HepG2 (cell line): Measurements from ENCODE around the gene UTS2R. TPM values are rescaled to one million over a fixed set of nuclear protein-coding genes. Genes with fewer than 3 reads are reported as not detected.

Experiments
- AGO1 ChIP-seq: fragments of 200-400 bp; formaldehyde crosslinking; IDR thresholded peaks from 2 replicates; pipeline ENCODE4 v1.6.1; 2017; ENCODE audit warnings: mild to moderate bottlenecking, low read depth, low read length, moderate library complexity; ENCODE audit not compliant: poor library complexity, severe bottlenecking
- GABPA ChIP-seq, 2 experiments: IDR thresholded peaks; 2 replicates each; pipeline ENCODE4 v1.6.1; 2011 to 2016; ENCODE audit warnings: low read depth in 2 of 2, low read length in 1 of 2, missing biosample characterization in 1 of 2, missing genetic modification characterization in 1 of 2
- GATAD1 ChIP-seq: IDR thresholded peaks from 2 replicates; pipeline ENCODE4 v1.6.1; 2016; ENCODE audit warnings: missing genetic modification reagents, missing compliant biosample characterization
- KDM3A ChIP-seq: IDR thresholded peaks from 2 replicates; pipeline ENCODE4 v1.6.1; 2018; ENCODE audit warnings: low read depth, missing compliant biosample characterization
- KLF12 ChIP-seq: sonication (generic); formaldehyde crosslinking; IDR thresholded peaks from 2 replicates; pipeline ENCODE4 v1.4.0; 2020; ENCODE audit warnings: missing genetic modification reagents, borderline replicate concordance
- MEF2D ChIP-seq: sonication (generic); formaldehyde crosslinking; IDR thresholded peaks from 2 replicates; pipeline ENCODE4 v1.5.1; 2020; ENCODE audit warnings: mild to moderate bottlenecking, missing genetic modification reagents
- MIER2 ChIP-seq: IDR thresholded peaks from 2 replicates; pipeline ENCODE4 v1.6.1; 2016; ENCODE audit warnings: missing biosample characterization, missing genetic modification reagents
- NFATC3 ChIP-seq: sonication (generic); formaldehyde crosslinking; IDR thresholded peaks from 2 replicates; pipeline ENCODE4 v1.5.1; 2020; ENCODE audit warnings: mild to moderate bottlenecking, missing genetic modification reagents
- ONECUT2 ChIP-seq: sonication (generic); formaldehyde crosslinking; IDR thresholded peaks from 2 replicates; pipeline ENCODE4 v1.4.0; 2020; ENCODE audit warnings: missing genetic modification reagents
- REL ChIP-seq: sonication (generic); formaldehyde crosslinking; conservative IDR thresholded peaks from 2 replicates; pipeline ENCODE4 v1.8.0; 2022; ENCODE audit warnings: mild to moderate bottlenecking, missing genetic modification reagents, moderate library complexity
- STAT5B ChIP-seq: sonication (generic); formaldehyde crosslinking; IDR thresholded peaks from 2 replicates; pipeline ENCODE4 v1.4.0; 2020; ENCODE audit warnings: missing genetic modification reagents
- XBP1 ChIP-seq: sonication (generic); formaldehyde crosslinking; IDR thresholded peaks from 2 replicates; pipeline ENCODE4 v1.5.0; 2020; ENCODE audit warnings: missing genetic modification reagents
- ZBTB43 ChIP-seq: sonication (generic); formaldehyde crosslinking; conservative IDR thresholded peaks from 2 replicates; pipeline ENCODE4 v1.4.0; 2020; ENCODE audit warnings: missing genetic modification reagents
- ZFP36L2 ChIP-seq: sonication (generic); formaldehyde crosslinking; IDR thresholded peaks from 2 replicates; pipeline ENCODE4 v1.4.0; 2020; ENCODE audit warnings: missing genetic modification reagents
- ZNF616 ChIP-seq: sonication (generic); formaldehyde crosslinking; IDR thresholded peaks from 2 replicates; pipeline ENCODE4 v1.5.0; 2020; ENCODE audit warnings: low read depth, mild to moderate bottlenecking, missing genetic modification reagents
- ZNF629 ChIP-seq: sonication (generic); formaldehyde crosslinking; conservative IDR thresholded peaks from 2 replicates; pipeline ENCODE4 v1.5.0; 2020; ENCODE audit warnings: missing genetic modification reagents
- ZNF776 ChIP-seq: sonication (generic); formaldehyde crosslinking; IDR thresholded peaks from 2 replicates; pipeline ENCODE4 v1.4.0; 2020; ENCODE audit warnings: mild to moderate bottlenecking, missing genetic modification reagents
- ZNF878 ChIP-seq: sonication (generic); formaldehyde crosslinking; IDR thresholded peaks from 2 replicates; pipeline ENCODE4 v1.8.1; 2023; ENCODE audit warnings: mild to moderate bottlenecking, missing genetic modification reagents, moderate library complexity
- polyA plus RNA-seq, 8 experiments: library from polyadenylated mRNA; depleted of rRNA in 3 of 8; stranded (reverse) in 7 of 8; unstranded in 1 of 8; fragments of >200 nt; fragmentation: Illumina TruSeq in 4 of 8; extraction: Trizol in 4 of 8; gene quantifications; 2 replicates each; pipeline versions ENCODE4 v1.2.1 to v1.2.3, GENCODE V29; 2011 to 2016; ENCODE audit warnings: low read depth in 4 of 8, missing spikeins in 1 of 8, mixed read lengths in 1 of 8; ENCODE audit not compliant: insufficient read depth in 1 of 8
- total RNA-seq, 5 experiments: library from RNA; depleted of rRNA; stranded (reverse); fragments of >200 nt; fragmentation: Illumina TruSeq; extraction: Trizol; gene quantifications; 2 replicates each; pipeline ENCODE4 v1.2.3, GENCODE V29; 2016; ENCODE audit warnings: low read depth in 1 of 5
- TF ChIP-seq, protein P1 (sequence below): sonication (generic); formaldehyde crosslinking; IDR thresholded peaks from 2 replicates; pipeline ENCODE4 v1.9.0; 2021; ENCODE audit warnings: mild to moderate bottlenecking, missing genetic modification reagents
- TF ChIP-seq, protein P2 (sequence below): sonication (generic); formaldehyde crosslinking; IDR thresholded peaks from 2 replicates; pipeline ENCODE4 v1.5.0; 2020; ENCODE audit warnings: missing genetic modification reagents

Gene UTS2R
- total and polyA plus RNA-seq, 2 of the 13 experiments (the other 11 are each of a cell fraction or from before 2014, with no cell fraction given) = 0.13 to 0.15 TPM

- peak; percentile 97 for TF ChIP-seq KLF12 (CRISPR knock-in tag)
- TF ChIP-seq, protein P1, sequence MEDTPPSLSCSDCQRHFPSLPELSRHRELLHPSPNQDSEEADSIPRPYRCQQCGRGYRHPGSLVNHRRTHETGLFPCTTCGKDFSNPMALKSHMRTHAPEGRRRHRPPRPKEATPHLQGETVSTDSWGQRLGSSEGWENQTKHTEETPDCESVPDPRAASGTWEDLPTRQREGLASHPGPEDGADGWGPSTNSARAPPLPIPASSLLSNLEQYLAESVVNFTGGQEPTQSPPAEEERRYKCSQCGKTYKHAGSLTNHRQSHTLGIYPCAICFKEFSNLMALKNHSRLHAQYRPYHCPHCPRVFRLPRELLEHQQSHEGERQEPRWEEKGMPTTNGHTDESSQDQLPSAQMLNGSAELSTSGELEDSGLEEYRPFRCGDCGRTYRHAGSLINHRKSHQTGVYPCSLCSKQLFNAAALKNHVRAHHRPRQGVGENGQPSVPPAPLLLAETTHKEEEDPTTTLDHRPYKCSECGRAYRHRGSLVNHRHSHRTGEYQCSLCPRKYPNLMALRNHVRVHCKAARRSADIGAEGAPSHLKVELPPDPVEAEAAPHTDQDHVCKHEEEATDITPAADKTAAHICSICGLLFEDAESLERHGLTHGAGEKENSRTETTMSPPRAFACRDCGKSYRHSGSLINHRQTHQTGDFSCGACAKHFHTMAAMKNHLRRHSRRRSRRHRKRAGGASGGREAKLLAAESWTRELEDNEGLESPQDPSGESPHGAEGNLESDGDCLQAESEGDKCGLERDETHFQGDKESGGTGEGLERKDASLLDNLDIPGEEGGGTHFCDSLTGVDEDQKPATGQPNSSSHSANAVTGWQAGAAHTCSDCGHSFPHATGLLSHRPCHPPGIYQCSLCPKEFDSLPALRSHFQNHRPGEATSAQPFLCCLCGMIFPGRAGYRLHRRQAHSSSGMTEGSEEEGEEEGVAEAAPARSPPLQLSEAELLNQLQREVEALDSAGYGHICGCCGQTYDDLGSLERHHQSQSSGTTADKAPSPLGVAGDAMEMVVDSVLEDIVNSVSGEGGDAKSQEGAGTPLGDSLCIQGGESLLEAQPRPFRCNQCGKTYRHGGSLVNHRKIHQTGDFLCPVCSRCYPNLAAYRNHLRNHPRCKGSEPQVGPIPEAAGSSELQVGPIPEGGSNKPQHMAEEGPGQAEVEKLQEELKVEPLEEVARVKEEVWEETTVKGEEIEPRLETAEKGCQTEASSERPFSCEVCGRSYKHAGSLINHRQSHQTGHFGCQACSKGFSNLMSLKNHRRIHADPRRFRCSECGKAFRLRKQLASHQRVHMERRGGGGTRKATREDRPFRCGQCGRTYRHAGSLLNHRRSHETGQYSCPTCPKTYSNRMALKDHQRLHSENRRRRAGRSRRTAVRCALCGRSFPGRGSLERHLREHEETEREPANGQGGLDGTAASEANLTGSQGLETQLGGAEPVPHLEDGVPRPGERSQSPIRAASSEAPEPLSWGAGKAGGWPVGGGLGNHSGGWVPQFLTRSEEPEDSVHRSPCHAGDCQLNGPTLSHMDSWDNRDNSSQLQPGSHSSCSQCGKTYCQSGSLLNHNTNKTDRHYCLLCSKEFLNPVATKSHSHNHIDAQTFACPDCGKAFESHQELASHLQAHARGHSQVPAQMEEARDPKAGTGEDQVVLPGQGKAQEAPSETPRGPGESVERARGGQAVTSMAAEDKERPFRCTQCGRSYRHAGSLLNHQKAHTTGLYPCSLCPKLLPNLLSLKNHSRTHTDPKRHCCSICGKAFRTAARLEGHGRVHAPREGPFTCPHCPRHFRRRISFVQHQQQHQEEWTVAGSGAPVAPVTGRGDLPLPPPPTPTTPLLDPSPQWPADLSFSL (CRISPR knock-in tag) = no peak
- TF ChIP-seq ZBTB43 (CRISPR knock-in tag) = peak; percentile 95
- peak; percentile 79 for TF ChIP-seq KDM3A (CRISPR knock-in tag)
- peak; percentile 89; the same call in 1 of the 2 replicates for TF ChIP-seq ZNF616
- peak; percentile 91; the same call in 1 of the 2 replicates for TF ChIP-seq ZFP36L2 (CRISPR knock-in tag)
- TF ChIP-seq ZNF629 = 0 out of 2 replicates have a peak, but pooled peaks have one; percentile 24
- peak; percentile 77 for TF ChIP-seq ONECUT2
- TF ChIP-seq NFATC3 (CRISPR knock-in tag) = peak; percentile 92; the same call in 1 of the 2 replicates
- peak; percentile 95 for TF ChIP-seq MEF2D (CRISPR knock-in tag)
- TF ChIP-seq, protein P2, sequence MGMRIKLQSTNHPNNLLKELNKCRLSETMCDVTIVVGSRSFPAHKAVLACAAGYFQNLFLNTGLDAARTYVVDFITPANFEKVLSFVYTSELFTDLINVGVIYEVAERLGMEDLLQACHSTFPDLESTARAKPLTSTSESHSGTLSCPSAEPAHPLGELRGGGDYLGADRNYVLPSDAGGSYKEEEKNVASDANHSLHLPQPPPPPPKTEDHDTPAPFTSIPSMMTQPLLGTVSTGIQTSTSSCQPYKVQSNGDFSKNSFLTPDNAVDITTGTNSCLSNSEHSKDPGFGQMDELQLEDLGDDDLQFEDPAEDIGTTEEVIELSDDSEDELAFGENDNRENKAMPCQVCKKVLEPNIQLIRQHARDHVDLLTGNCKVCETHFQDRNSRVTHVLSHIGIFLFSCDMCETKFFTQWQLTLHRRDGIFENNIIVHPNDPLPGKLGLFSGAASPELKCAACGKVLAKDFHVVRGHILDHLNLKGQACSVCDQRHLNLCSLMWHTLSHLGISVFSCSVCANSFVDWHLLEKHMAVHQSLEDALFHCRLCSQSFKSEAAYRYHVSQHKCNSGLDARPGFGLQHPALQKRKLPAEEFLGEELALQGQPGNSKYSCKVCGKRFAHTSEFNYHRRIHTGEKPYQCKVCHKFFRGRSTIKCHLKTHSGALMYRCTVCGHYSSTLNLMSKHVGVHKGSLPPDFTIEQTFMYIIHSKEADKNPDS (CRISPR knock-in tag) = no peak
- peak; percentile 90 for TF ChIP-seq ZNF776 (CRISPR knock-in tag)
- TF ChIP-seq AGO1 = peak; percentile 62
- peak; percentile 66; the same call in 1 of the 2 replicates for TF ChIP-seq GATAD1 (CRISPR knock-in tag)
- TF ChIP-seq XBP1 (CRISPR knock-in tag) = peak; percentile 93
- TF ChIP-seq ZNF878 (CRISPR knock-in tag) = peak; percentile 90; the same call in 1 of the 2 replicates
- peak; percentile 98 for TF ChIP-seq MIER2 (CRISPR knock-in tag)
- TF ChIP-seq STAT5B = peak; percentile 95
- TF ChIP-seq GABPA (IDR thresholded peaks at IDR 0.05; ENCODE audit: low read depth, low read length) = no peak
- TF ChIP-seq GABPA (CRISPR knock-in tag; IDR thresholded peaks at IDR 0.05; ENCODE audit: low read depth) = no peak
- TF ChIP-seq REL = 0 out of 2 replicates have a peak, but pooled peaks have one; percentile 58
These were observed 43.1 kb downstream of the UTS2R start (continued) for GRCh38 chr17:82414548-82415281.
